NCI-H524 treated with DMSO at 0.1 percent for 48 hours (cell line): ENCODE measurements around the gene ZNF414.

ENCODE experiments used
- DNase-seq: peaks from one replicate; lab custom pipeline; 2025; lab: John Stamatoyannopoulos, UW

The ZNF414 gene

DNA sequence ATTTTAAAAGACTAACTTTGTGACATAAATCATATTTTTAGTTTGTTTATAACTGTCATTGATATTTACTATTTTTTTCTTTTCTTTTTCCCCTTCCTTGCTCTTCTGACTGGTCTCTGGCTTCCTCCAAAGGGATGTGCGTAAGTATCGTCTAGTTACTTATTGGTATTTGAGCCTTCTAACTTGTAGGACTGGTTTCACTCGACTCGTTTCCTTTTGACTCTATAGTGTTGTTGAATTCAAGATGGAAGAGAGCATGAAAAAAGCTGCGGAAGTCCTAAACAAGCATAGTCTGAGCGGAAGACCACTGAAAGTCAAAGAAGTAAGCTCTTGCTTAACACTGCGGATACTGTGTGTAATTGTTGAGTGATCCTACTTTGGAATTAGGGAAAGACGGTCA lies 50.6 kb downstream of the ZNF414 start:
- DNase-seq, result no peak

DNA sequence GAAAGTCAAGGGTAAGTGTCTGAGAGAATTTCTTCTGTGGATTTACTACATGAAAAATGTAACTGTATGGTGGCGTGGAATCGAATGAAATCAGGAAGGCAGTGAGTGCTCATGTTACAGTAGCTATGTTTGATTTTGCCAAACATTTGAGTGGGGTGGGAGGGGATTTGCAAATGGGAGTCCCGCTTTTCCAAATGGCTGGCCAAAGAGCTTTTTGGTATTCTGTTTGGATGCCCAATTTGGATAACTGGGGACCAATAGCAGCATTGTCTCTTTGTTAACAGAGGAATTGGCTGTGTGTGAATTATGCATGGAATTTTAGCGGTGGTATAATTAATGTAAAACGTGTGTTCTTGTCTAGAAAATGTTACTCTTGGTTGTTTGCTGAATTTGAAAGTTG lies 51.4 kb downstream of the ZNF414 start:
- DNase-seq, result no peak

DNA sequence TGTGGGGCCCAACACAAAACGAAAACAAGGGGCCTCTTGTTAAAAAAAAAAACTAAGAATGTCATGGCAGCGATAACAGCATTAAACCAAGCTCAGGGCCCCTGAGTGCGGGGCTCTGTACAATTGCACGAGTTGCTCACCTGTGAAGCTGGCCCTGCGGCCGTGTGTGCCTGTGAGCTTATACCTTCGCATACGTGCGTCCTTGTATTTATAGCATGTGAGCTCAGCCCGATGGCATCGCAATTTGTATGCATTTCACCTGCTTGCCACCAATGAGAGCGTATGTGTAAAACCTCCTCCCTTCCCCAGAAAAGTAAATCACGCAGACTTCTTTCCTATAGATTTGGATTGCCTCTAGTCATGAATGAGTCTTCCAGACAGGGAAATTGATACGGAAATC lies 52.1 kb downstream of the ZNF414 start:
- no peak for DNase-seq

DNA sequence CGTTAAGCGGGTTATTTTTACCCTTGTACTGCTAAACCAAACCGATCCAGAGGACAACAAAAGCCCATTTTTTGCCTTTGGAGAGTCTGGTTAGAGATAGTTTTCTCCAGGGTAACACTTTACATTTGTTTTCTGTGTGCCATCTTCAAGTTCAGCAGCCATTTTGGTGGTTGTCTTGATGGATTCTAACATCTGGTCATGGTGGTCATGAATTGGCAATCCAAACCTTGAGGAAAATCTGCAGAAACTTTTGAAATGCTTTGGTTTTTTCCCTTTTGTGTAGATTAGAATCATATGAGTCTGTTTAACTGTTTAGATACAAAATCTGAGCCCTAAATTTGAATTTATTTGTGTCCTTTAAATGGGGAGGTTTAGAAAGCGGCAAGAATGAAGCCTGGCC lies 52.6 kb downstream of the ZNF414 start:
- no peak for DNase-seq

DNA sequence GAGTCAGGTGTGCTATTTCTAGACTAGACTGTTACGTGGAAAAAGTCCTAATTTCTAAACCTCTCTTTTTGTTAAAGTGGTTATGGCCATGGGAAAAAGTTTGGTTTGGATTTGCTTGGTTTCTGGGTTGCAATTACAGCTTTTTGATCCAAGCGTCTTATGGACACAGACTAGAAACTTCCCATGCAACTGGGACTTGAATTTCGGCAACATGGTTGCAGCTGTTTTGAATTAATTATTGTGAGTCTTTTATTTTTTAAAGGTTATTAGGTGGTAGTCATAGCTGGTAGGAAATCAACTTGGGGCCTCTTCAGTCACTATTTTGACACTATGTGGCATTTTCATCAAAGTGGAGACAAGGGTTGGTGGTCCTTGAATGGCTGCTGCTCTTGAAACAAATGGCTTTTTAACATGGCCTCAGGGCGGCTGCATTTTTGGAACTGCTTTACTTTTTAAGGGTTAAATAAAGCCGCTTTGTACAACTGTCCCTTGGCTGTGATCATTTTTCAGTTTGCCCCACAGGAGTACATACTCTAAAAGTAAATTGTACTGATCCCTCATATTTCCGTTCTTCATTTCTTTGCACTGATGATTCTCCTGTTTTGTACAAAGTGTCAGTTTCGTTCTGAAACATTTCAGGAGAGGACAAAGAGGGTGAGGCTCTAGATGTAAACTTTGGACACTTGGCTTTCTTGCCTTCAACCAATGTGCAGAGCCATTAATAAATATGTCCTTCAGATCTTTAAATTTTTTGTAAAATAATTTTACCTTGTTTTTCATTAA lies 53.3 kb downstream of the ZNF414 start:
- no peak for DNase-seq
